ENCODE data around the gene ZBTB7C.

The ZBTB7C gene

GRCh38 chr18:48045744-48046143, 363.4 kb downstream of the ZBTB7C start:
- DNase-seq, result no peak

GRCh38 chr18:48044944-48045343, 364.2 kb downstream of the ZBTB7C start:
- DNase-seq, result no peak

- DNase-seq, result no peak
Measured at GRCh38 chr18:48043166-48043565, 366.0 kb downstream of the ZBTB7C start.

- no peak for DNase-seq
Measured at GRCh38 chr18:48042431-48042830, 366.8 kb downstream of the ZBTB7C start.

- no peak for DNase-seq
Measured at GRCh38 chr18:48040457-48041110, 368.6 kb downstream of the ZBTB7C start.

GRCh38 chr18:48039769-48040215, 369.4 kb downstream of the ZBTB7C start:
- no peak for DNase-seq

- no peak for DNase-seq
Measured at GRCh38 chr18:48038636-48039035, 370.5 kb downstream of the ZBTB7C start.

- DNase-seq, result peak; percentile 3
Measured at GRCh38 chr18:48037481-48038271, 371.5 kb downstream of the ZBTB7C start.

- no peak for DNase-seq
Measured at GRCh38 chr18:48036641-48037421, 372.4 kb downstream of the ZBTB7C start.

- no peak for DNase-seq
Measured at GRCh38 chr18:48036226-48036625, 373.0 kb downstream of the ZBTB7C start.

- DNase-seq, result no peak
Measured at GRCh38 chr18:48035556-48035860, 373.7 kb downstream of the ZBTB7C start.

GRCh38 chr18:48034651-48035555, 374.3 kb downstream of the ZBTB7C start:
- no peak for DNase-seq

GRCh38 chr18:48033790-48034650, 375.2 kb downstream of the ZBTB7C start:
- DNase-seq, result no peak

- no peak for DNase-seq
Measured at GRCh38 chr18:48032876-48033789, 376.1 kb downstream of the ZBTB7C start.

- DNase-seq, result no peak
Measured at GRCh38 chr18:48031641-48032040, 377.5 kb downstream of the ZBTB7C start.

- peak; percentile 17 for DNase-seq
Measured at GRCh38 chr18:48030616-48031480, 378.3 kb downstream of the ZBTB7C start.

GRCh38 chr18:48029296-48029986, 379.7 kb downstream of the ZBTB7C start:
- no peak for DNase-seq

GRCh38 chr18:48028696-48029095, 380.5 kb downstream of the ZBTB7C start:
- DNase-seq, result no peak

- no peak for DNase-seq
Measured at GRCh38 chr18:48028081-48028480, 381.1 kb downstream of the ZBTB7C start.

All from DMS 273 treated with DMSO at 0.1 percent for 48 hours (cell line).